Measurements from ENCODE around the gene CYLD.

The CYLD gene

DNA sequence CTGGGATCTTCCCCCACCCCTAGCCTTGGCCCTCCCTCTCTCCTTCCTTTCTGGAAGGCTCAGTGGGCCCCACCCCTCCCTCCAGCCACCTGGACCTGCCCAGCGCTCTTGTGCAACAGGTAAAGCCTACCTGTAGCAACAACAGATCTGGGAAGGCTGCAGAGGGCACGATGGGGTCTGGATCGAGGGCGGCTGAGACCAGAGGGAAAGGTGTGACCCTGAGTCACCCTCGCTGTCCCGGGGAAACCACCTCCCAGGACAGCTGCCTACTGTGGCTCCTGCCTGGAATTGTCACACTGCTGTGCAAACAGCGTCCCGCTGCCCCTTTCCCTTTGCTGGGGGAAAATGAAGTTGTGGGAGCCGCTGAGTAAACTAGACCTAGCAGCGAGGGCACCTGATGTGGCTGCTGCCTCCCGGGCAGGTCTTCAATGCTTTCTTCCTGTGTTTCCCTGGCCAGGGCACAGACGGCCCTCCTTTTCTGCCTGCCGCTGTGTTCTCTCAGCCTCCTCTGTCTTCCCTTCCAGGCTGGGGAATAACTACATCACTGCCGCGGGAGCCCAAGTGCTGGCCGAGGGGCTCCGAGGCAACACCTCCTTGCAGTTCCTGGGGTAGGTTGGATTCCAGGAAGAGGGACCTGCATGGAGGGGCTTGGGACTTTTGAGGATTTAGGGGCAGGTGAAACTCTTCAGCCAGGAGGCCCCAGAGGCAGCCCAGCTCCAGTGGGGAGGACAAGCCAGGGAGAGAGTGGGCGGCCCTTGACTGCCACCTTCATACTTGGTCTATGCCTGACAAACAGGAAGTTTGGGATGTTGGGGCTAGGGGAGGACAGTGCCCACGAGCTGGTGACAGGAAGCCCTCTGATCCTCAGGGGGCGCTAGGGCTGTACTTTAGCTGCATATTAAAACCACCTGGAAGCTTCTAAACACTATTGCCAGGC, 22.2 kb upstream of the CYLD start:
- TF ChIP-seq, protein P1, sequence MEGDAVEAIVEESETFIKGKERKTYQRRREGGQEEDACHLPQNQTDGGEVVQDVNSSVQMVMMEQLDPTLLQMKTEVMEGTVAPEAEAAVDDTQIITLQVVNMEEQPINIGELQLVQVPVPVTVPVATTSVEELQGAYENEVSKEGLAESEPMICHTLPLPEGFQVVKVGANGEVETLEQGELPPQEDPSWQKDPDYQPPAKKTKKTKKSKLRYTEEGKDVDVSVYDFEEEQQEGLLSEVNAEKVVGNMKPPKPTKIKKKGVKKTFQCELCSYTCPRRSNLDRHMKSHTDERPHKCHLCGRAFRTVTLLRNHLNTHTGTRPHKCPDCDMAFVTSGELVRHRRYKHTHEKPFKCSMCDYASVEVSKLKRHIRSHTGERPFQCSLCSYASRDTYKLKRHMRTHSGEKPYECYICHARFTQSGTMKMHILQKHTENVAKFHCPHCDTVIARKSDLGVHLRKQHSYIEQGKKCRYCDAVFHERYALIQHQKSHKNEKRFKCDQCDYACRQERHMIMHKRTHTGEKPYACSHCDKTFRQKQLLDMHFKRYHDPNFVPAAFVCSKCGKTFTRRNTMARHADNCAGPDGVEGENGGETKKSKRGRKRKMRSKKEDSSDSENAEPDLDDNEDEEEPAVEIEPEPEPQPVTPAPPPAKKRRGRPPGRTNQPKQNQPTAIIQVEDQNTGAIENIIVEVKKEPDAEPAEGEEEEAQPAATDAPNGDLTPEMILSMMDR (IDR thresholded peaks at IDR 0.05; ENCODE audit: insufficient read depth, low read length, poor library complexity, severe bottlenecking), result no peak
- Histone ChIP-seq H3K4me3 (replicated peaks; ENCODE audit: low read depth, low read length) (no peak overlapping the region), H3K27me3 (replicated peaks; ENCODE audit: control insufficient read depth, insufficient read depth, low read length) (no peaks in the 10 kb centered on the region), H3K36me3 (ENCODE audit: control insufficient read depth, insufficient read depth, low read length) (peaks cover 2% of the 10 kb centered on the region)
- no peak for DNase-seq (ENCODE audit: extremely low read depth, insufficient read length)

DNA sequence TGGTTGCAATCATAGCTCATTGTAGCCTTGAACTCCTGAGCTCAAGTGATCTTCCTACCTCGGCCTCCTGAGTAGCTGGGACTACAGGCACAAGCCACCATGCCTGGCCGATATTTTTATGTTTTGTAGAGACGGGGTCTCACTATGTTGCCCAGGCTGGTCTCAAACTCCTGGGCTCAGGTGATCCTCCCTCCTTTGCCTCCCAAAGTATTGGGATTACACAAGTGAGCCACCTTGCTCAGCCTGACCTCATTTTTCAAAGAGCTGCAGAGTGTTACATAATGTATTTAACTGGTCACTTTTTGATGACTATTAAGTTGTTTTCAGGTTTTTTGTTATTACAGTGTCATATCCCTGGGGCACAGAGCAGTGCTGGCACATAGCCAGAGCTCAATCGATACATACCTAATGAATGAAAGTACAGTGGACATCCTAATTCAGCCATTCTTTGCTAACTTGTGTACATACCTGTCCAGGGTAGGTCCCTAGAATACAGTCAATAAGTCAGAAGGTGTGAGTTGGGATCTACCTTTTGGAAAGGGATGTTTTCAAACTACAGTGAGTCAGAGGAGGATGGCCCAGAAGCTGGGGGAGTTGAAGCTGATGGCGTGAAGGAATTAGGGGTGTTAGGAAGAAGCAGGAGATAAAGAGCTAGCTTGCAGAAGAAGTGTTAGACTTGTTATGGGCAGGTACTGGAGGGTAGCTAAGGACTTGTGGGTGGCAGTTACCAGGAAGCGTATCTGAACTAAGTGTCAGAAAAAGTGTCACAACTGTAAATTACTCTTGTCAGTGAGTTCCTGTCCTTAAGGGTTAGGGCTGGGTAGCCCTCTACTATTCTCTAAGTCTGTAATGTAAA, 20.1 kb upstream of the CYLD start:
- Histone ChIP-seq H3K4me3 (replicated peaks; ENCODE audit: low read depth, low read length) (no peak overlapping the region), H3K36me3 (ENCODE audit: control insufficient read depth, insufficient read depth, low read length) (peaks cover 9% of the 10 kb centered on the region), H3K27me3 (replicated peaks; ENCODE audit: control insufficient read depth, insufficient read depth, low read length) (no peaks in the 10 kb centered on the region)
- DNase-seq (ENCODE audit: extremely low read depth, insufficient read length), result no peak
- TF ChIP-seq, protein P1 (IDR thresholded peaks at IDR 0.05; ENCODE audit: insufficient read depth, low read length, poor library complexity, severe bottlenecking), result no peak

DNA sequence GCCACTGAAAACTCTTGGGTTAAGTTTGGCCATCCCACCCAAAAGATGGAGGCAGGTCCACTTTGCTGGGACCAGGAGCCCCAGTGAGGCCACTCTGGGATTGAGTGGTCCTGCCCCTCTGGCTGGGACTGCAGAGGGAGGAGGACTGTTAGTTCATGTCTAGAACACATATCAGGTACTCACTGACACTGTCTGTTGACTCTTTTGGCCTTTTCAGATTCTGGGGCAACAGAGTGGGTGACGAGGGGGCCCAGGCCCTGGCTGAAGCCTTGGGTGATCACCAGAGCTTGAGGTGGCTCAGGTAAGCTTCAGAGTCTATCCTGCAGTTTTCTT, 19.5 kb upstream of the CYLD start:
- peaks cover 9% of the 10 kb centered on the region for H3K36me3 ChIP-seq (ENCODE audit: control insufficient read depth, insufficient read depth, low read length)
- H3K27me3 ChIP-seq (replicated peaks; ENCODE audit: control insufficient read depth, insufficient read depth, low read length), result no peaks in the 10 kb centered on the region
- TF ChIP-seq, protein P1 (IDR thresholded peaks at IDR 0.05; ENCODE audit: insufficient read depth, low read length, poor library complexity, severe bottlenecking), result no peak
- no peak overlapping the region for H3K4me3 ChIP-seq (replicated peaks; ENCODE audit: low read depth, low read length)
- DNase-seq (ENCODE audit: extremely low read depth, insufficient read length), result no peak

DNA sequence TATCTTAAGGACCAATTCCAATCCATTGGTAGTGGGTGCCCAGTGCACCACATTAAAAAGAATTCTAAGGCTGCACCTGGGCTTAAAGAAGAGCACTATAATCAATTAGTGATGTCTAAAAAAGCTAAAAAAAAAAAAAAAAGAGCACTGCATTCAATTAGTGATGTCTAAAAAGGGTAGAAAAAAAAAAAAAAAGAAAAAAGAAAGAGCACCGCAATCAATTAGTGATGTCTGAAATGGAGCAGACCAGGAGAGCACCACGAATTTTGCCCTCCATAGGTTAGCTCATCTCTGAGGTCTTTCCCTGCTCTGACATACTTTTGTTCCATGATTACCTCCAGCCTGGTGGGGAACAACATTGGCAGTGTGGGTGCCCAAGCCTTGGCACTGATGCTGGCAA, 18.9 kb upstream of the CYLD start:
- DNase-seq (ENCODE audit: extremely low read depth, insufficient read length), result no peak
- H3K36me3 ChIP-seq (ENCODE audit: control insufficient read depth, insufficient read depth, low read length), result peaks cover 9% of the 10 kb centered on the region
- H3K4me3 ChIP-seq (replicated peaks; ENCODE audit: low read depth, low read length), result no peak overlapping the region
- H3K27me3 ChIP-seq (replicated peaks; ENCODE audit: control insufficient read depth, insufficient read depth, low read length), result no peaks in the 10 kb centered on the region
- TF ChIP-seq, protein P1 (IDR thresholded peaks at IDR 0.05; ENCODE audit: insufficient read depth, low read length, poor library complexity, severe bottlenecking), result no peak

DNA sequence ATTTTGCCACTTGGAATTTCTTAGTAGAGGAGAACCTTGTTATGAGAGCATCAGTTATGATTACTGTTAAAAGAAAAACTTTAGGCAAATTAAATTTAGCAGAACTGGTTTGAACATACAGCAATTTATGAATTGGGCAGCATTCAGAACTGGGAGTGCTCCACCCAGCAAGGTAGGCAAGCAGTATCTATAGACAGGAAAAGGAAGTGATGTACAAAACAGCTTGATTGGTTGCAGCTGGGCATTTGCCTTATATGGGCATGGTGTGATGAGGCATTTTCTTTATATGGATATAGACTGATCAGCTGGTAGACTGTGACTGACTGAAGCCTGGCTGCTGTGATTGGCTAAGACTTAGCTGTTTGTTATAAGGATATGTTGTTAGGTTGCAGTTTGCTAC, 17.6 kb upstream of the CYLD start:
- Histone ChIP-seq H3K27me3 (replicated peaks; ENCODE audit: control insufficient read depth, insufficient read depth, low read length) (no peaks in the 10 kb centered on the region), H3K36me3 (ENCODE audit: control insufficient read depth, insufficient read depth, low read length) (peaks cover 9% of the 10 kb centered on the region), H3K4me3 (replicated peaks; ENCODE audit: low read depth, low read length) (no peak overlapping the region)
- TF ChIP-seq, protein P1 (IDR thresholded peaks at IDR 0.05; ENCODE audit: insufficient read depth, low read length, poor library complexity, severe bottlenecking), result no peak
- DNase-seq (ENCODE audit: extremely low read depth, insufficient read length), result no peak
